Measurements from ENCODE around the gene ATP8A2.
"Not testable (repeated sequence)": the region's sequence is repeated elsewhere in the genome, so short reads cannot be mapped to it uniquely, and the experiment has no call there.

DNA sequence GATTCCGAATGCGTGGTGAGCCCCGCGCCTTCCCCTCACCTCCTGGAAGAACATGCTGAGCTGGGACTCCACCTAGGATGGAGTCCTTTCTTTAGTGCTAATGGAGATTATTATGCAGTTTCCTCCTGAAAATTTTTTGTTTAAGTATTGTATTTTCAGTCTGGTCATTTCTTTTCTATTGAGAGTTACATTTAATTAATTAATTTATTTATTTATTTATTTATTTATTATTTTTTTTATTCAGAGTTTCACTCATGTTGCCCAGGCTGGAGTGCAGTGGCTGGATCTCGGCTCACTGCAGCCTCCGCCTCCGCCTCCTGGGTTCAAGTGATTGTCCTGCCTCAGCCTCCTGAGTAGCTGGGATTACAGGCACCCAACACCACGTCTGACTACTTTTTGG lies 400.8 kb downstream of the ATP8A2 start:
- not testable (repeated sequence) for TF ChIP-seq POLR2A (IDR thresholded peaks at IDR 0.05; ENCODE audit: low read length); GATA1 (IDR thresholded peaks at IDR 0.05; ENCODE audit: low read depth, low read length)
